IPS-NIHi7 (cell line): ENCODE results near the gene EZR.

ENCODE experiments used
- DNase-seq: peaks from one replicate; pipeline ENCODE4 v3.0.0; 2012; ENCODE audit warnings: mixed read lengths; ENCODE audit errors: extremely low spot score

EZR gene

DNA sequence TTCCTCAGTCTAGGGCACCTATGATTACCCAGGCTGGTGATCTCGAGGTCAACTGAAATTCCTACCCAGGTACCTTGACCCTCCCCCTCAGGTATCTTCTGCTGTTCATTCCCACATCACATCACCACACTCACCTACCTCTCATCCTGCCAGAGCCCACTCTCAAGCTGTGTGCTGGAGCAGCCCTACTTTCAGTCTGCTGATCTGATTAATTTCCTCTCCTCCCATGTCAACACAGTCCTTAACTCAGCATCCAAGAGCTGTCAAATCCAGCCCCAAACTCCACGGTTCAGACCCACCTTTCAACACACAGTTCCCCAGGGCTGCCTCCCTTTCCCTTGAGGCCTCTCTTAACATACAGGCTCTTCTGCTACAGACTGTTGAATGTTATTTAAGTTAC is 42.4 kb downstream of the EZR start:
- DNase-seq, result no peak

DNA sequence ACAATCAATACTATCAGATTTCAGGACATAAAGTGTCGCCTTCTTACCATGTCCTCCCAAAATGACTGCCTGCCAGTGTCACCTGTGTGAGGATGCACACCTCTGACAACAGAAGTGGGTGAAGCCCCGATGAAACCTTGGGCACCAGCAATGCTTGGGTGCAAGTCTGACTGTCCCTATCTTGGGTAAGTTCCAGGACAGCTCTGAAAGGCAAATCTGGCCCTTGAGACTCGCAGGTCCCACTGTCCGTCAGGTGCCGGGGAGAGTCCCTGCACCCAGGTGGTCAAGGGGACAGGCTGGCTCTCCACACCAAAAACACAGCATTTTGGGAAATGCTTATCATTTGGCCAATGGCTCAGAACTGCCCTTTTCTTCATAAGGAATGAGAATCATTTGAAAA is 43.3 kb downstream of the EZR start:
- no peak for DNase-seq

DNA sequence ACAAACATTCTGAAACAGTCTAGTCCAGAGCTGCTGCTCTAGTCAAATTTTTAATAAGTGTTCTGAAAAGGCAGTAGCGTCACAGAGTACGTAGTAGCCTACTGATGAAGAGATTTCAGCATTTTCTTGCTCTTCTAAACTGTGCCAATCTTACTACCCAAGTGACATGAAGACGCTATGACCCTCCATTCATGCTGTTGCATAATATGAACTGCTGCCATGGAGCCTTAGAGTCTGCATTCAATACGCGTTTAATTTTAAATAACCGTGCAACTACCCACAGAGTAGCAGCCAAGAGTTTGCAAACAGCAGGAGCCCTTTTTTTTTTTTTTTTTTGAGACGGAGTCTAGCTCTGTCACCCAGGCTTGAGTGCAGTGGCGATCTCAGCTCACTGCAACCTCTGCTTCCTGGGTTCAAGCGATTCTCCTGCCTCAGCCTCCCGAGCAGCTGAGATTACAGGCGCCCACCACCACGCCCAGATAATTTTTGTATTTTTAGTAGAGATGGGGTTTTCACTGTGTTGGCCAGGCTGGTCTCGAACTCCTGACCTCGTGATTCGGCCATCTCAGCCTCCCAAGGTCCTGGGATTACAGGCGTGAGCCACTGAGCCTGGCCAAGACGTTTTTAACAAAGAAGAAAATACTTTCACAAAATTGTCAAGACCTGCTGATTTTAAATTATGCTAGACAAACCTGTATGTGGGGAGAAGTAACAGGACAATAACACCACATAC is 44.3 kb downstream of the EZR start:
- no peak for DNase-seq

DNA sequence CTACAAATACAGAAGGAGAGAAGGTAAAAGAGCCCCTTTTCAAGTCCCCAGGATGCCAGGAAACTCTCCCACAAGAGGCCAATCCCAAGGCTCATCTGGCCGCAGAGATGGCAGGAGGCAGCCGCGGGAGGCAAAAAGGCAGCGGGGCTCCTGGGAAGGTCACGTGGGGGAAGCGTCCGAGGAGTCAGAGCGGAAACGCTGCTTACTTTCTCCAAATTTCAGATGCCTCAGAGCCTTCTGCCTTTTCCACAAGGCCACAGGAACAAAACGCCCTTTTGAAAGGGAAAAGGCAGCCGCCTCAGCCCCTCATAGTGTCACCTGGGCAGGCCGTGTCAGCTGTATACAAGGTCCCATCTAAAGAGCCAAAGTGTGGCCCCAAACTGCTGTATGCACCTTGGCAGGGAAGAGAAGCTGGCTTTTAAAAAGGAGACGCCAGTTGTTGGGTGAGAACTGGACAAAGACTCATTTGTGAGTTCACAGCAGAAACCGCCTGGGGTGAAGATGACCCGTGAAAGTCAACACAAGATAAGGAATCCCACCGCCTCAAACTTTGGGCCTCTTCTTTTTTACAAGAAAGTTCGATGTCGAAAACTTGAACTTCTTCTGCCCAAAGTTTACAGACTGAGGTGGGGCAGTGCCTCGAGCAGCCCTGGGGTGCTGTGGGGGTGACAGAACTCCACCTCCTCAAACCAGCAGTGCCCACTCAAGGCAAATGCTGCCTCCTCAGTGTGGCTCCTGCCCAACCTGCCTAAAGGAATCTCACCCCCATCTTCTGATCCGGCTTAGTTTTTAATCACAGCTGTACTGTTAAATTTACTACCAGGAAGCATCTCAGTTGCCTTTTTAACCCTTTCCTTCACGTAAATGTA is 45.4 kb downstream of the EZR start:
- no peak for DNase-seq

DNA sequence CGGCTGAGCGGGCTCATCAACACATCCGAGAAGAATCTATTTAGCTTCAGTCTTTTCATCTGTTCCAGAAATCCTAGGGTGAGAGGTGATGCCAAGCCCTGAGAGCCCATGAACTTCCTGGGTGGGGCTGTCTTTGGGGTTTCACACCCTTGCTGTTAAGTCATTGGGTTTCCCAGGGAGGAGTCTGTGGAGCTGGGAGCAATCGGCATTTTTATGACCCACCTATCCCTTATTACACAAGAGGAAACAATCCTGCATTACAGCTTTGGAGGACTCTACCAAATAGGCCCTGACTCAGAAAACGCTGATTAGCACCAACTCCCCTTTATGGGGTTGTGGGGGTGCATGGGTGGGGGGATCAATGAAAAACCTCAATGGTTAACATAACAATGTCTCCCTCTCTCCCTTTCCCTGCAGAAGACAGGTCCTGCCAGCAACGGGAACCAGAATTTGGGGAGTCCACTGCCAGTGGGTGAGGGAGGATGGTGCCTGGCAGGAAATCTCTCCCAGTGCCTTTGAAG is 46.3 kb downstream of the EZR start:
- DNase-seq, result no peak

DNA sequence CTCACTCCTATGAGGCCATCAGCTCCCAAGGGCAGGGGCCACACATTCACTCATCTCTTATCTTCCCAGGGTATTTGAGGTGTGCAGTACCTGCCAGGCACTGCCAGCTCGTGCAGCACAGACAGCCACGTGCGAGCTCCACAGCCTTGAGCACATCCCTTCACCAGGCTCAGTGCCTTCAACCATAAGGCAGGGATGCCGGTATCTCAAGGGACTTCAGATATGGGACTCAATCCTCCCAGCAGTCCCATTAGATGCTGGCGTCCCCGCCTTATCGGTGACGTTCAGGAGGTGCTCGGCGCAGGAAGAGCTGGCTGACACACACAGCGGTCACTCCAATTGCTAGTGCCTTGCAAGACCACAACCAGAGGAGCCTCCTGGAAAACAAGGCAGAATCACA is 47.0 kb downstream of the EZR start:
- no peak for DNase-seq

DNA sequence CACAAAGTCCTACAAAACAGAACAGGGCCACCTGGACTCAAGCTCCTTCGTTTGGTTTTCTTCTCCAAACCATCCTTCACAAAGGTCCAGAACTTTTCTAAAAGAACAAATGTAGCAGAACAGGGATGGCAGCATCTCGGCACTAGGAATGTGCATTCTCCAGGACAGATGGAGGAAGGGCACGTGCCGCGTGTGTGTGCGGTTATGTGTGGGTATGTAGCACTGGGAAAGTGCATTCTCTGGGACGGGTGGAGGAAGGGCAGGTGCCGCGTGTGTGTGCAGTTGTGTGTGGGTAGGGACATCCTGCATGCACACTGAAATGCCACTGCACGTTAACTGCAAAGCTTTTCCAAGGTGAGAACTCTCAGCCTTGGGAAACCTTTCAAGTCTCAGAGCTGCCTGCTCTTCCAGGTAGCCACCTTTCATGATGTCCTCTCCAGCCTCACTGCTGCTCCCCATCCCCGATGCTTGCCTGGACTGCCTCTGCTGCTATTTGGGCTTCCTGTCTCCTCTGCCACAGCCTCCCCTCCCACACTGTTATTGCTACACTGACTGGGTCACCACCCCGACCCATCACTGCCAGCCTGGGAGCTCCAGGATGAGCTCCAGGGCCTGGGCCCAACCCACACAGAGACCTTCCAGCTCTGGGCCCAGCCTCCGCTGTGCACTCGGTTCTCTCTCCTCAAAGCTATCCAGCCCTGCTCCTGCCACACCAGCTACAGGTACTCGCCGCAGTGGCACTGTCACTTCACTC is 47.6 kb downstream of the EZR start:
- DNase-seq, result no peak

DNA sequence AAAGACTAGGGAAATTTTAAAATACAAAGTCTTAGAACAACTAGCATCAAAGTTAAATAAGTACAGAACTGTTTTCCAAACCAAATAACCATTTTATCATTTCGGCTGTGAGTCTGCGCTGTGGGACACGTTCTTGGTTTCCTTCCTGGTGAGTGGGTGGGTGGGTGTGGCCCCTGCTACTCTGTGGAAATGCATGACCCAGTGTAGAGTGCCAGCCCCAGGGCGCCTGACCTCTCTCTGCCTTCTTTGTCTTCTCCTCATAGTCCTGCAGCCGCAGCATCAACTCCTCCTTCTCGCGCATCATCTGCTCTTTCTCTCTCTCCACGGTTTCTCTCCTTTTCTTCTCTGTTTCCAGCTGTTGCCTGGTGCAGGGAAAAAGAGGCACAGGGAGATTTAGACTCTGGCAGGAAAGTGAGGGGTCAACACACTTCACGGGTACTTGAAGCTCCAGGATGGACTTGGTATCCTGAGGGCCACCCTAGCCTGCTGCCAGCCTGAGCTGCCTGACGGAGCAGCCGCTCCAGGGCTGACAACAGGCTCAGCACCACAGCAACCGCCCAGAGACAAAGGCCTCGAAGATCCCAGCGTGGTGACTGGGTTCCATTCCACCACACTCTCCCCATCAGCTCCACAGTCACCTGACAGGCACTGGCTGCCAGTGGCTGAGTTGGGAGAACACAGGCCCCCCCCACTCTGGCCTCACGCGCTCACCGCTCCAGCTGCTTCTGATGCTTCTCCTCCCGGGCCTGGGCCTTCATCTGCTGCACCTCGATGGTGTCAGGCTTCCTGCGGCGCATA is 48.4 kb downstream of the EZR start:
- no peak for DNase-seq

DNA sequence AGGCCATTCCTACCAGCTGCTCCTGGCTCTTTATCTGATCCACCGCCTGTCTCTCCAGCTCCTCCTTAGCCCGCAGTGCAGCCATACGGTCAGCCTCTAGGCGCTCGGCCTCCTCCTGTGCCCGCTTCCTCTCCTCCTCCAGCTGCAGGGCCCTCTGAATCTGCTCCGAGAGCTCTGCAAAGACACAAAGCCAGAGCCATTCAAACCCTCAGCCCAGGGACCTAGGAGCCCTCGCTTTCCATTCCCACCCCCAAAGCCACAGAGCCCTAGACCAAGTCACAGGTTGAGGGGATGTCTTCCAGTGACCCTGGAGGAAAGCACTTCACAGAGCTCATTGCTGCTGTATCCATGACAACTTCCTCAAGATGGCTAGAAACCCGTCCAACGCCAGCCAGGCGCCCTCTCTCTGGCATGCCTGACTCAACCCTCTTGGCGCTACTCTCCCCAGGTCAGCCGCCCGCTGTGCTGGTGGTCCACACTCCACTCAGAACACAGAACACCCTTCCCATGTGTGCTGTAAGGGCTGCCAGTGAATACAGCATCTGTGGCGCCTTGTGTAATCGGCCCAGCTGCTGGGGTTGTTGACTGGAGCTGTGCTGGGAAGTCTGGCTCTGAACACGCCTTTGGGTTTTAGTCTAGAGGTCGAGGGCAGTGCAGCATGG is 49.3 kb downstream of the EZR start:
- DNase-seq, result no peak

DNA sequence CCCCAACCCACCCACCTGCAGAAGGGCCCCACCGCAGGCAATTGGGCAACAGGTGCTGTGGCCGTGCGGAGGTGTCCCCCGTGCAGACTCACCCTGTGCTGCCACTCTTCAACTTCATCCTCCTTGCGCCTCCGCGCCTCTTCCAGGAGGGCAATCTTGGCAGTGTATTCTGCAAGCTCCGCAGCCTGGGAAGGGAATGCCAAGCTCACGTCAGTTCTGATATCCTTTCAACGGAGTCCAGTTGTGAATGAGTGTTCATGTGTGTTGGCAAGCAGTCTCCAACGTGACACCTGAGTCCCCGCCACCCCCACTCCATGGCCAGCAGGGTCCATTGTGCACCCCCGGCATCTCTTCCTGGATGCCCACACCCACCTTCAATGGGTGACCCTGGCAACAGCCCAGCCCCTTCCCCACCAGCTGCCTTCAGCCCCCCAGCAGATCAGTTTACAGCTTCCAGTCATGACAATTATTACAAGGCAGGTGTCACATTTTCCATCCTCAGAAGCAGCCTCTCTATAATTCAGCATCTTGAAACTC is 49.9 kb downstream of the EZR start:
- no peak for DNase-seq

DNA sequence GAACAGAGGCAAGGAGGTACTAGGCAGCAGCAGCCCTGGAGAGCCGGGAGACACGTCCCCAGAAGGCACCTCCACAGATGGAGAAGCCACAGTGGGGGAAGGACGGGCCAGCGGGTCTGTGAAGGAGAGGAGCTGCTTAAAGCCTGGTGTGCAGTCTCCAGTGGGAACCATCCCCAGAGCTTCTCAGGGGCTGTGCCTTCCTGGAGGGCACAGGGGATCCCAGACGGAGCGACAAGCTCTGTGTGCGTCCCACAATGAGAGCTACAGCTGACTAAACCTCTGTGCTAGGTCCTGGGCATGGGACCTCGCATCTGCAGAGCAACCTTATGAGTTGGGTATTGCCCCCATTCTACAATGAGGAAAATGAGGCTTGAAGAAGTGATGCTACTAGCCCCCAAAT is 50.7 kb downstream of the EZR start:
- no peak for DNase-seq

DNA sequence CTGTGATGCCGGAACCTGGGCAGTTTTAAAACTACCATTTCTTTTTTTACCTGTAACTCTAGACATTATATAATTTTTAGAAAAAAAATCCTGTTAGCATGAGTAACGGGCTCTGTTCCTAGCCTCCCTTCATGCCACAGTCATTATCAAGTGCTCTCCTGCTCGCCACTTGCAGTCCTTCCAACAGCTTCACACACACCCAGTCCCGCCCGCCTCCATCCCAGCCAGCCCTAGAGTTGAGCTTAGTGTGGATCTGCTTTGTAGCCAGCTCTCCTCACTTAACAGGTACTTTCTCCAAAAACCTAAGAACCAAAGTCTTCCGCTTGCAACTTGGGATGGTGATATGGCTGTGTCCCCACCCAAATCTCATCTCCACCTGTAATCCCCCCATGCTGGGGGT is 51.5 kb downstream of the EZR start:
- DNase-seq, result no peak

DNA sequence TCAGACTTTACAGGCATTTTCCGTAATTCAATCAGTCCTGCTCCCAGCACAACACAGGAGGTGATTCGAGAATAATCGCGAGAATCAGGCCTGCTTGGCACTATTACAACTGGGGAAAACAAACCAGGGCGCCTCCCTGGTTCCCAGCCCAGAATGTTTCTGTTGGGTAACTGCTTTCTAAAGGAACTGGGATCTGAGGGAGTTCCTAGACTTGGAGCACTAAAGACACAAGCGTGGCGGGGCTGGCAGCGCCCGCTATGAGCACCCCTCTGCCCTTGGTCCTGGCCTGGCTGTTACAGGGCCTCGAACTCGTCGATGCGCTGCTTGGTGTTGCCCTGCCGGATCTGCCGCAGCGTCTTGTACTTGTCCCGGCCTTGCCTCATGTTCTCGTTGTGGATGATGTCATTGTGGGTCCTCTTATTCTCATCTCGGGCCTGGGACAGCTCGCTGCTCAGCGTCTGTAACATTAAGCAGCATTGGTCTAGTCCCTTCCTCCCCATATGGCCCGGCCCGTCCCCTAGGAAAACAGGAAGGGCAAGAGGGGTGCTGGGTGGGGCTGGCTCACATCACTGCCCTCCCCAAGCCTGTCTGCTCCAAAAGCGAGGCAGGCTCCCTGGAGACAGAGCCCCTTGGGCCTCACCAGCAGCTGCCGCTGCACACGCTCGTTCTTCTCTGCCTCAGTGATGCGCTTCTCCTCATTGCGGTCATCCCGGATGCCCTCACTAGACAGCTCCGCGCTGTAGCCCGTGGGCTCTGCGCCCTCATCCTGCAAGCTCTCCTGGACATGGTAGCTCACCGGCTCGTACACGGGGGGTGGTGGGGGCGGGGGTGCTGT is 52.3 kb downstream of the EZR start:
- no peak for DNase-seq

DNA sequence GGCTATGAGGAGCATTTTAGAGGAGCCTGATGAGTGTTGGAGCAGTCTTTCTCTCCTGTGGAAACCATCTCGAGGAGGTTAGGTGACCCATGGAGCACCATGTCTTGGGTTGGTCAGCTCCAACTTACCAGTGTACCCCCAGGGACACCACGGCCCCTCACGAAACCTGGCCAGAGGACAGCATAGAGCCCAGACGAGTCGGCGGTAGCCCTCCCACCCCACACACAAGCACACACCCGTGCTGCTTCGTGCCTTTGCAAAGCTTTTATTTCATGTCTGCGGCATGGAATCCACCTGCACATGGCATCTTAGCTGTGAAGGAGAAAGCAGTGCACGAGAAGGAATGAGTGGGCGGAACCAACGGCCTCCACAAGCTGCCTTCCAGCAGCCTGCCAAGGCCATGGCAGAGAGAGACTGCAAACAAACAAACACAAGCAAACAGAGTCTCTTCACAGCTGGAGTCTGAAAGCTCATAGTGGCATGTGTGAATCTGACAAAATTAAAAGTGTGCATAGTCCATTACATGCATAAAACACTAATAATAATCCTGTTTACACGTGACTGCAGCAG is 53.6 kb downstream of the EZR start:
- DNase-seq, result no peak

DNA sequence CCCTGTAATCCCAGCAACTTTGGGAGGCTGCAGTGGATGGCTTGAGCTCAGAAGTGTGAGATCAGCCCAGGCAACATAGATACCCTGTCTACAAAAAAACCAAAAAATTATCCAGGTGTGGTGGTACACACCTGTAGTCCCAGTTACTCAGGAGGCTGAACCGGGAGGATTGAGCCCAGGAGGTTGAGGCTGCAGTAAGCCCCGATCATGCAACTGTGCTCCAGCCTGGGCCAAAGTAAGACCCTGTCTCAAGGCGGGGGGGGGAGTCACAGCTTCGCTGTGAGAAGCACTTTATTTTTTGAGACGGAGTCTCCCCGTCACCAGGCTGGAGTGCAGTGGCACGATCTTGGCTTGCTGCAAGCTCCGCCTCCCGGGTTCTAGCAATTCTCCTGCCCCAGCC is 54.2 kb downstream of the EZR start:
- no peak for DNase-seq

DNA sequence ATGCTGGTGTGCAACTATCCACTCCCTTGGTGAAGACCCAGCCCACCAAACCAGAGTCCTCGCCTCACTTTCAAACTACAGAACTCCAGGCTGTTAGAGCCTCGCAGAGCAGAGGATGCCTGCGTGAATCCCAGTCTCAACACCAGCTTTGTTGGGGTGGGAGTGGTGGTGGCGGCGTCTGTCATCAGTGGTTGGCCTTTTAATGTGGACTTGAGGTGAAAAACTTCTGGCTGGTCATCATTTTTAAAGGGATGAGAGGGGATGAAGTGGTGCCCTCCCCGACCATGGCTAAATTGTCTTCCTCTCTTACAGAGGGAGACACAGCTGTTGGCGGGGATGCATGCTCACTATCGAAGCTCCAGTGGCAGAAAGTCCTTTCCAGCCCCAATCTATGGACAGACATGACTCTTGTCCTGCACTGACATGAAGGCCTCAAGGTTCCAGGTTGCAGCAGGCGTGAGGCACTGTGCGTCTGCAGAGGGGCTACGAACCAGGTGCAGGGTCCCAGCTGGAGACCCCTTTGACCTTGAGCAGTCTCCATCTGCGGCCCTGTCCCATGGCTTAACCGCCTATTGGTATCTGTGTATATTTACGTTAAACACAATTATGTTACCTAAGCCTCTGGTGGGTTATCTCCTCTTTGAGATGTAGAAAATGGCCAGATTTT is 54.9 kb downstream of the EZR start:
- DNase-seq, result no peak

DNA sequence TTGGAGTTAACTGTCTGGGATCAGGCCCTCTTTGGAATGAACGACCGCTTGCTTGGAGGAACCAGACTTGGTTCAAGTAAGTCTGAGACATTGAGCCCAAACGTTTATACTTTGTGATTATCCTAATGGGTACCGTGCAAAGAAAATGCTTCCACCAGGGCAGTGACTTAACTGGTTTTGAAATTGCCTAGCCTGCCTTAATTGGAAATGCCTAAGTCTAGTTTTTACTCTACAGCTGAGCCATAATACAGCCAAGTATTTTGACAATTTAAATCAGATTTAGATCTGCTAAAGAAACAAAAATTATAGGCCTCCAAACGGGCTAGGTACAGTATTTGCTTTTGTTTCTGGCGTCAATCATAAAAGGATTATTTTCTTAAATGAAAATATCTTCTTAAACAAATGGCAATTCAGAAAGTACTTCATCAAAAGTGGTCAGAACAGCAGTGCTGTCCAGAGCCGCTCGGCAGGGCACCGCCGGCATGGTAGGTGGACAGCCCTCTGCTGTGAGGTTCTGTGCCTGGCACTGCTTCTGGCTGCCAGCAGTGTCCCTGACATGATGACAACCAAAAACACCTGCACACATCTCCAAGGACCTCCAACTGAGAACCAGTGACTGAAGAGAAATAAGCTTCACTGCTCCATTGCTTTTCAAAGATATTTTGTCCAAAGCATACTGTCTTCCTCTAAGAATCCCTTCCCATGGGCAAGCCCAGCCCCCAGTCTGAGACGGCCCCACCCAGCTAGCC is 55.6 kb downstream of the EZR start:
- no peak for DNase-seq

DNA sequence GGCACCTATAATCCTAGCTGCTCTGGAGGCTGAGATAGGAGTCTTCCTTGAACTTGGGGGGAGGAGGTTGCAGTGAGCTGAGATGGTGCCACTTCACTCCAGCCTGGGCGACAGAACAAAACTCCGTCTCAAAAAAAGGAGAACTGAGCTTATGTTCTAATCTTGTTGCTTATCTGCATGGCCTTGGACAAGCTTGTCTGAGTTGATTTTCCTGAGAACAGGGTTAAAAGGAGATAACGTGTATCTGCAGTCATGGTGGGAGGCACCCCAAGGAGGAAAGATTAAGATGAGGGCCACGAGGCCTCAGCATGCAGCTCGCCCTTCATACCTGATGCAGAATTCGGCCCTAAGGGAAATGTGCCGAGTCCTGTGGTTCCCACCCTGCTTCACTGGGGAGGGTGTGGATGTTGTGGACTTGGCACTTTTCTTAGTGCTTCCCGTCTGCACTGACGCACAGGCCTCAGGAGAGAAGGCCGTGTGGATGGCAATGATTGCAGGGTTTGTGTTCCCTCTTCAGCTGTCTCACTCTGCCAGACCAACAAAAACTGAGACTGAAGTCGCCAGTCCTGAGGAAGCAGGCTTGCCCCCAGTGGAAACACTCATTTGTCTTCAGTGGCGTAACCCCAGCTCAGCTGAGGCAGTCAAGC is 56.3 kb downstream of the EZR start:
- no peak for DNase-seq
